BLaER1 treated with 17β-estradiol and CSF1 and Interleukin-3, amounts not matched to agents 10 nM and 100 nM (cell line): ENCODE data around the gene SPP2.

ENCODE experiments used
- H3K27ac ChIP-seq, 11 experiments: shearing (Covaris generic); formaldehyde crosslinking; 2 replicates each; pipeline ENCODE4 v1.8.1; 2022
- H3K27me3 ChIP-seq, 11 experiments: shearing (Covaris generic); formaldehyde crosslinking; 2 replicates each; pipeline ENCODE4 v1.8.1; 2022
- H3K36me3 ChIP-seq, 11 experiments: shearing (Covaris generic); formaldehyde crosslinking; 2 replicates each; pipeline ENCODE4 v1.8.1; 2022
- H3K4me1 ChIP-seq, 10 experiments: shearing (Covaris generic); formaldehyde crosslinking; 2 replicates each; pipeline ENCODE4 v1.8.1; 2022
- H3K4me2 ChIP-seq, 11 experiments: shearing (Covaris generic); formaldehyde crosslinking; 2 replicates each; pipeline ENCODE4 v1.8.1; 2022
- H3K4me3 ChIP-seq, 10 experiments: shearing (Covaris generic); formaldehyde crosslinking; 2 replicates each; pipeline ENCODE4 v1.8.1; 2022
- H3K9ac ChIP-seq, 11 experiments: shearing (Covaris generic); formaldehyde crosslinking; 2 replicates each; pipeline ENCODE4 v1.8.1; 2022
- H3K9me3 ChIP-seq, 11 experiments: shearing (Covaris generic); formaldehyde crosslinking; replicated peaks in 1 of 11; 2 replicates each; pipeline ENCODE4 v1.8.1; 2022
- H4K20me1 ChIP-seq, 11 experiments: shearing (Covaris generic); formaldehyde crosslinking; 2 replicates each; pipeline ENCODE4 v1.8.1; 2022
- Cebpa-rat ChIP-seq, 11 experiments: shearing (Covaris generic); IDR thresholded peaks; 2 replicates each; pipeline ENCODE4 v1.8.1; 2022

Gene SPP2, protein sequence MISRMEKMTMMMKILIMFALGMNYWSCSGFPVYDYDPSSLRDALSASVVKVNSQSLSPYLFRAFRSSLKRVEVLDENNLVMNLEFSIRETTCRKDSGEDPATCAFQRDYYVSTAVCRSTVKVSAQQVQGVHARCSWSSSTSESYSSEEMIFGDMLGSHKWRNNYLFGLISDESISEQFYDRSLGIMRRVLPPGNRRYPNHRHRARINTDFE

DNA sequence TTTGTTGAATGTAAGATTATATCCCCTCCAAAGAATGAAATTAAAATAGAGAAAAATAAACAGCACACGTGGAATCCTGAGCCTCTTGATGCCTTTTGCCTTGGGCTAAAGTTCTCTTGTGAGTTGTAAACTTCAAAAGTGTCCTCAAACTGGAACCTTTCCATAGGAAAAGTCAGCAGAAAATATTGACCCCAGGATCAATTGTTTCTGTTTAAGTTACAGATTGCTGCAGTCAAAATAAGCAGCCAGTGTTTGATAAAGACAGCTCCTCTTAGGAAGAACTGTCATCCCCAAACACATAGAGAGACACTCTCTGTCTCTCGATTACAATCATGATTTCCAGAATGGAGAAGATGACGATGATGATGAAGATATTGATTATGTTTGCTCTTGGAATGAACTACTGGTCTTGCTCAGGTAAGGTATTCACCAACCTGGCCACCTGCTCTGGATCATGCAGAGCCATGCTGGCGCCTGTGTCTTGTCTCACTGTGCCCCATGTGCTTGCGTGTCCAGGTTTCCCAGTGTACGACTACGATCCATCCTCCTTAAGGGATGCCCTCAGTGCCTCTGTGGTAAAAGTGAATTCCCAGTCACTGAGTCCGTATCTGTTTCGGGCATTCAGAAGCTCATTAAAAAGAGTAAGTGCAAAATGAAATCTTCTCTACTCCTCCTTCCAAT is at the start of gene SPP2:
SPP2 (plus strand) TSS at position 248 of the 681 bp plus-strand sequence; CDS start at position 333, 85 bp downstream.
- peaks cover 0 to 5% (median 0%) of the 10 kb centered on the region in 10 experiments; a peak in 1 of 20 replicates for H3K4me1 ChIP-seq
- H3K9ac ChIP-seq, result no peak within 1 kb of the TSS
- H3K27ac ChIP-seq, result no peak within 1 kb of the TSS
- H3K4me2 ChIP-seq, result 0 out of 22 replicates have a peak within 1 kb of the TSS, but pooled peaks of 1 of the 11 experiments have one; percentile 6
- H3K4me3 ChIP-seq, result no peak within 1 kb of the TSS
- H3K36me3 ChIP-seq, result no peaks in the 10 kb centered on the region
- no peaks in the 10 kb centered on the region for H3K27me3 ChIP-seq
- peaks cover 0 to 45% (median 25%) of the 10 kb centered on the region in 11 experiments; a peak in 15 of 22 replicates for H3K9me3 ChIP-seq
- H4K20me1 ChIP-seq, result no peaks in the 10 kb centered on the region
- no peak for TF ChIP-seq Cebpa-rat (IDR thresholded peaks at IDR 0.05)

DNA sequence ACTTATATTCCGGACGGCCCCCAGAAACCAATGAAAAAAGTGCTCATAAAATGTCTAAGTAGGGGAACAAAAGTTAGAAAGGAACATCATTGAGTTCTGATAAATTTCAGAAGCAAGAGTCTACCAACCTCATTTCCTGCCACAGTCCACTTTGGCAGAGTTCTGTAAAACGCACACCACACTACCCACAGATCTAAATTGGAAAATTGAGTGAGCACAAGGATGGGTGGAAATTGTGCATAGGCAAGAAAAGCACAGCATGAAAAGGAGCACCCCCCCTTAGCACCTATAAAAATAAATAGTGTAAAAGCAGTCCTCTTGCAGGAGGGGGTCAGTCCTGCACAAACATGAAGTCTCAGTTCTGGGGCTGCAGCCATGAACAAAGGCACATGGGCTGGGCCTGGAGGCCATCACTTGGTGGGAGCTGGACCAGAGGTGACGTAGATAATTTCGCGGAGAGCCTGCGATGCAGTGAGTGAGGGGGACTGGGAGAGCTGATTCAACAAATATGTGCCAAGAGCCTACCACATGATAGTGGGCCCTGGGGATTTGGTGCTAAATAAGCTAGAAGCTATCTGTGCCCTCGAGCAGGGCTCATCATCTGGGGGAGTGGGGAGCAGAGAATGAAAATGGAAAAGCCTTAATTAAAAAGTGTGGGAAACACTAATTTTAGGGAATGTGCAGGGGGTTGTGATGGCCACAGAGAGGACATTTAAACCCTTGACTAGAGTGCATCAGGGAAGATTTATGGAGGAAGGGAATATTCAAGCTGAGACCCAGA is 48.9 kb upstream of the SPP2 start:
- Histone ChIP-seq H4K20me1 (no peaks in the 10 kb centered on the region), H3K4me2 (peak overlapping the region; percentile 13 to 75 (median 60); a peak in 20 of 22 replicates), H3K4me3 (no peak overlapping the region), H3K27me3 (no peaks in the 10 kb centered on the region), H3K4me1 (peaks cover 24 to 45% (median 36%) of the 10 kb centered on the region in 10 experiments), H3K9me3 (no peaks in the 10 kb centered on the region), H3K9ac (no peak overlapping the region), H3K36me3 (no peaks in the 10 kb centered on the region), H3K27ac (no peak overlapping the region)
- no peak for TF ChIP-seq Cebpa-rat (IDR thresholded peaks at IDR 0.05)

DNA sequence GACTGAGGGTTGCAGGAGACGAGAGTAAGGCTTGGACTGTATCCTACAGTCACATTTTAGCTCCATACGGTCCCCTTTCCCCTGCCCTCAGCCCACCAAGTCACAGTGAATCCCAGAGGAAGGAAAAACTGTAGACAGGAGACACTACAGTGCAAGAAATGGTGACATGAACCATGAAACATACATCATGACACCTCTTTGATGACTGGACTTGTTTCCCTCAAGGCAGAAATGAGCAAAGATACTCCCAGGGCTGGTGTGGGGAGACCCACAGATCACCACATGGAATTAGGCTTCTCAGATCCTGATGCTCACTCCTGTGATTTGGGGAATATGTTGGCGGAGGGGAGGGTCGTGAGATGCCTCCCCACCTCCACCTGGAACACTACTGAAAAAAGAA is 48.2 kb upstream of the SPP2 start:
- no peaks in the 10 kb centered on the region for H3K9me3 ChIP-seq
- TF ChIP-seq Cebpa-rat (IDR thresholded peaks at IDR 0.05), result no peak
- H3K4me1 ChIP-seq, result peaks cover 24 to 45% (median 36%) of the 10 kb centered on the region in 10 experiments
- no peak overlapping the region for H3K4me3 ChIP-seq
- no peak overlapping the region for H3K9ac ChIP-seq
- H3K4me2 ChIP-seq, result peak overlapping the region in 9 of 11 experiments; percentile 39 to 75 (median 62); a peak in 17 of 22 replicates
- H3K27ac ChIP-seq, result no peak overlapping the region
- no peaks in the 10 kb centered on the region for H3K36me3 ChIP-seq
- H3K27me3 ChIP-seq, result no peaks in the 10 kb centered on the region
- H4K20me1 ChIP-seq, result no peaks in the 10 kb centered on the region

DNA sequence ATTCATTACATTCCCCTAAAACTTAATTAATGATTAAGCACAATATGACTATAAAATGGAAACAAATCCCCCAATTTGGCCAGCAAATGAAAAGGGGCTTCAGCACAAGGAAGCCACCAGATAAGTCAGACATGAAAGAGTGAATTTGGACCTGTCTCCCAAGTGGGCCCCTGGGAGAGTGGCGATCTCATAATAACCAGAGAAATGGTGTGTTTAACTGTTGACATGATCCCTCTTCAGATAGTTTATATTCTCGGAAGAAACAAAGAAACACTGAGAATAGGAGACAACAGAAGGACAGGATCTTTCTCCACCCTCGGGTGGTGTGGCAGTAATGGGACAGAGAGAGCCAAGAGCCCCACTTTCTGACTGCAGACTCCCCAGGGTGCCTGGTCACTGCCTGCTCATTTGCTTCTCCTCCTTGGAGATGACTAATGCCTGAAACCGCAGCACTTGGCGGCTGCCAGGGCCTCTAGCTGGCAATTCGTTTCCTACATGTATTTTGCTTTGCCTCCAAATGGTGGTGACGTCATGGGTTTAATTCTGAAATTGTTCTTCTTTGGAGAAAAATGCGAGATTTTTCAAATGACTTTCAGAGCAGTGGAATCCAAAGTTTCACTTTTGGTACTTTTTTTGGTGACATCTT is 46.4 kb upstream of the SPP2 start:
- H3K4me1 ChIP-seq, result peaks cover 24 to 42% (median 36%) of the 10 kb centered on the region in 10 experiments
- TF ChIP-seq Cebpa-rat (IDR thresholded peaks at IDR 0.05), result no peak
- no peaks in the 10 kb centered on the region for H4K20me1 ChIP-seq
- peak overlapping the region in 2 of 11 experiments; percentile 19 to 32; a peak in 2 of 22 replicates for H3K27ac ChIP-seq
- H3K4me2 ChIP-seq, result peak overlapping the region; percentile 34 to 62 (median 52)
- no peak overlapping the region for H3K9ac ChIP-seq
- H3K36me3 ChIP-seq, result no peaks in the 10 kb centered on the region
- H3K4me3 ChIP-seq, result no peak overlapping the region
- H3K27me3 ChIP-seq, result no peaks in the 10 kb centered on the region
- H3K9me3 ChIP-seq, result no peaks in the 10 kb centered on the region

DNA sequence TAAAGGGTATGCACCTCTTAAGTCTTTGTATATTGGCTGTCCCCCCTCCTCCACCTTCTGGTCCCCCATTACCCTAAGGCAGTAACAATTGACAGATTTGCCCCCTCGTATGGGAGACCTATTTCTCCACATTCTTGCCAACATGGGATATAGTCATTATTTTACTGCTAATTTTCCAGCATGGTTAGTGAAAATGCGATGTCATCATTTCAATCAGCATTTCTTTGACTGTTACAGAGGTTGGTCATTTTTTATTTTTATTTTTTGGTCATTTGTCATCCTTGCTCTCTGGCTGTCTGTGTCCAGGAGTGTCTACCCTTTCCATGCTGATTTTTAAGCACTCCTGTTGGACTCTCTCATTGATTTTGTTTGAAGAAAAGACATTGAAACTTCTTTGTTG is 45.4 kb upstream of the SPP2 start:
- Histone ChIP-seq H3K9ac (no peak overlapping the region), H3K27ac (no peak overlapping the region), H3K4me3 (no peak overlapping the region), H3K36me3 (no peaks in the 10 kb centered on the region), H4K20me1 (no peaks in the 10 kb centered on the region), H3K9me3 (no peaks in the 10 kb centered on the region), H3K4me2 (0 out of 22 replicates have a peak overlapping the region, but pooled peaks of 1 of the 11 experiments have one; percentile 62), H3K27me3 (no peaks in the 10 kb centered on the region), H3K4me1 (peaks cover 24 to 42% (median 36%) of the 10 kb centered on the region in 10 experiments)
- no peak for TF ChIP-seq Cebpa-rat (IDR thresholded peaks at IDR 0.05)

DNA sequence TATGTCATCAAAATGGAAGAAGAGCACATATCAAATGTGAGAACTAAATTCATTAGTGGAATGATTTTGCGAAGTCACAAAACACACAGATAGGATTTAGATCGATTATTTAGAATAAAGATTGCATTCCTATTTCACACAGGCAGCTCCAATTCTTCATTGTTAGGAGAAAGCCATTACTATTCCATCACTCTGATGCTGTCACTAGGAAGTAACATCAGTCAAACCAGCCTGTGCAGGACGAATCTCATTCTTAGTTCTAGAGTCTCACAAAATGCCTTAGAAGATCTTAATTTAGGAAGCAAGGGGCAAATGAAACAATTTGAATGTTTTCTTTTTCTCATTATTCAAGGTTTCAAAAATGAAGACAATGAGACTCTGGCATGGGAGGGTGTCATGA is 44.0 kb upstream of the SPP2 start:
- H4K20me1 ChIP-seq, result no peaks in the 10 kb centered on the region
- H3K9me3 ChIP-seq, result peaks cover 7 to 12% (median 9%) of the 10 kb centered on the region in 11 experiments; a peak in 21 of 22 replicates
- H3K36me3 ChIP-seq, result no peaks in the 10 kb centered on the region
- H3K4me3 ChIP-seq, result no peak overlapping the region
- TF ChIP-seq Cebpa-rat (IDR thresholded peaks at IDR 0.05), result no peak
- no peak overlapping the region for H3K4me2 ChIP-seq
- H3K9ac ChIP-seq, result no peak overlapping the region
- H3K4me1 ChIP-seq, result peaks cover 17 to 32% (median 26%) of the 10 kb centered on the region in 10 experiments
- H3K27ac ChIP-seq, result no peak overlapping the region
- H3K27me3 ChIP-seq, result no peaks in the 10 kb centered on the region

DNA sequence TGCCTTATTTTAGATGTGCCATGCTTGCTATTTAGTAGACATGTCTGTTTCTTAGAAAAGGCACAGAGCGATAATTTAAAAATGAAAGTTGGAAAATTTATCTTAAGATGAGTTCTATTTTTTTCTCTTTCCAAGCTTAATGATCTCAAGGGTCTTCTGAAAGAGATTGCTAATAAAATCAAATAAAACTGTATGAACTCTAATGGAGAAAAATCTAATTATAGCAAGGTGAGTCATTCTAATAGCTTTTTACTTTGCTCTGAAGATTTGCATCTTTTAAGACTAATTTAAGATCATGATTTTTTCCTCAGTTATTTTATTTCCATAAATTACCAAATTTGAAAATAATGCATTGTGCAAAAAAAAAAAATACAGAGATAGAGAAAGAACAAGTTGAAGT is 36.1 kb upstream of the SPP2 start:
- Histone ChIP-seq H4K20me1 (no peaks in the 10 kb centered on the region), H3K4me2 (no peak overlapping the region), H3K4me1 (peaks cover 0 to 12% (median 2%) of the 10 kb centered on the region in 10 experiments; a peak in 8 of 20 replicates), H3K36me3 (no peaks in the 10 kb centered on the region), H3K27me3 (no peaks in the 10 kb centered on the region), H3K9ac (no peak overlapping the region), H3K27ac (no peak overlapping the region), H3K4me3 (no peak overlapping the region), H3K9me3 (peaks cover 10 to 21% (median 12%) of the 10 kb centered on the region in 11 experiments; a peak in 21 of 22 replicates)
- TF ChIP-seq Cebpa-rat (IDR thresholded peaks at IDR 0.05), result no peak

DNA sequence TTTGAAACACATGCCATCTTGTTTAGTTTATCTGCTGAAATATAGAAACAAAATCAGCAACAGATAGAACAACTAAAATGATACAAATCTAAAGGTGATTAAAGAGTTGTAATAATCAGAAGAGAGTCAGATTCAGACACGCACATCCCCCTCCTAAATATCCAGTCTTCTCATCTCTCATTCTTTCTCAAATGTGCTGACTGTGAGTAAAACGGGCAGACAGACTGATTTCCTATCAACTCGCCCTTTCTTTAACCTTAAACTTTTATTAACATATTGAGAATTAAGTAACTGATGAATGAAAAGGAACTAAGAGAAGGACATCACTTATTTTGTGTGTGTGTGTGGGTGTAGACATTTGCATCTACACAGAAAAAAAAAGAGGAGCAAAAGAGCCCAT is 34.6 kb upstream of the SPP2 start:
- Histone ChIP-seq H3K4me1 (peaks cover 0 to 12% (median 2%) of the 10 kb centered on the region in 10 experiments; a peak in 8 of 20 replicates), H3K9ac (no peak overlapping the region), H3K27ac (no peak overlapping the region), H3K4me3 (no peak overlapping the region), H3K9me3 (peaks cover 7 to 20% (median 10%) of the 10 kb centered on the region in 11 experiments), H3K4me2 (no peak overlapping the region), H4K20me1 (no peaks in the 10 kb centered on the region), H3K27me3 (no peaks in the 10 kb centered on the region), H3K36me3 (no peaks in the 10 kb centered on the region)
- no peak for TF ChIP-seq Cebpa-rat (IDR thresholded peaks at IDR 0.05)
